ENCODE data around the gene SH3BGRL3.
"Not testable (repeated sequence)": the region's sequence is repeated elsewhere in the genome, so short reads cannot be mapped to it uniquely, and the experiment has no call there.

Gene SH3BGRL3

DNA sequence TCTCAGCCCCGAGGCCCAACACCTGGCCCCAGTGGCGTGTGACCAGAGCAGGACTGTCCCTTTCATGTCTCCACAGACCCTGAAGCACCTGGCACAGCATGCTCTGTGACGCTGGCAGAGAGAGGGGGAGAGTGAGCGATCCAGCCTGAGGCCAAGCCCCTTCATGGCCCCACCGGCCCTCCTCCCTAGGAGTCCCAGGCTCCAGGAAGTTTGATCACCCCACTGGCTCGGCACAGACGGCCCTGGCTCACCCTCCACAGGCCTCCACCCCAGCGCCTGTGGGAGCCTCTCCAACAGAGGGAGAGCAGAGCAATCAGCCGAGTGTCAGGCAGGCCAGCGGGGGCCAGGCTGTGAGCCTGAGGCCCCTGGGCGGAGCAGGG is 11.0 kb downstream of the SH3BGRL3 start:
- DNase-seq (ENCODE audit: low read depth in 2 of 2) = no peak

DNA sequence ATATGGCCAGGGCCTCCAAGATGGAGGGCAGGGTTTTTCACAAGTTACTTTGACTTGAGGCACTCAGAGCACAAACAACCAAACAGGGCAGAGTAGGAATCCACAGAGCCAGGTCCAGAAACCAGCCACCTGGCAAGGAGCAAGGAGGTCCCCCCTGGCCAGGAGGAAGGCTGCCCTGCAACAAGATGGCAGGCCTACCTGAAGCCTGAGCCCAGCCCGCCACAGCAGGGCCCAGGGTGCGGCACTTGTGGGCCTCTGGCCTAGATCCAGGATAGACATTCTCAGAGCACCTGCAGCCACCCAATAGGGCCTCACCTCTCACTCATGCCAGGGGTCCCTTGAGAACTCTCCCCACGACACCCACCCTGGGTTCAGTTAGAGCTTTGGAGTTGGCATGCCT is 11.5 kb downstream of the SH3BGRL3 start:
- no peak for DNase-seq (ENCODE audit: low read depth in 2 of 2)

DNA sequence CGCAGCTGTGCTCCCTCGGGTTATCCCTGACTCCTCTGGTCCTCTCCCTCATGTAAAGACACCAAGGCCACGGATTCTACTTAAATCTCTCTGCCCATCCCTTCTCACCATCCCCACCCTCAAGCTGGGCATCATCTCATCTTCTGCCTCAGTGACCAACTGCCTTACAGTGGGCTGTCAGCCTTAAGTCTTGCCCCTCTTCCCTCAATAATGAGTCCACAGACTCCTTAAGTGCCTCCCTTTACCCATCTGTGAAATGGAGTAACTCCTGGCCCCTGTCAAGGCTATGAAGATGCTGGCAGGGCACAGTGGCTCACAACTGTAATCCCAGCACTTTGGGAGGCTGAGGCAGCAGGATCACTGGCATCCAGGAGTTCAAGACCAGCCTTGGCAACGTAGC is 12.1 kb downstream of the SH3BGRL3 start:
- DNase-seq (ENCODE audit: low read depth in 2 of 2) = no peak

DNA sequence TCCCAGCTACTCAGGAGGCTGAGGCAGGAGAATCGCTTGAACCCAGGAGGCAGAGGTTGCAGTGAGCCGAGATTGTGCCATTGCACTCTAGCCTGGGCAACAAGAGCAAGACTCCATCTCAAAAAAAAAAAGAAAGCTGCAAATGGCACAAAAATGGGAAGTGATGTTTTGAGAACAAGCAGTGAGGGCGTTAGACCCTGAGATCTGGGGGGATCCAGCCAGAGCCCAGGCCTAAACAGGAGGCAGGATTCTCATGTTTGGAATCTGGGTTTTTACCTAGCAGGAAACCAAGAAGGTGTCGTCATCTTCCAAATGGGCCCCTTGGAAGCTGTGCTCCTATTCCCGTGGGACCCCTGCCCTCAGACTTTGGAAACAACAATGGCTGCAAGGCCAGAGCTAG is 12.8 kb downstream of the SH3BGRL3 start:
- not testable (repeated sequence) for DNase-seq (ENCODE audit: low read depth in 2 of 2)

DNA sequence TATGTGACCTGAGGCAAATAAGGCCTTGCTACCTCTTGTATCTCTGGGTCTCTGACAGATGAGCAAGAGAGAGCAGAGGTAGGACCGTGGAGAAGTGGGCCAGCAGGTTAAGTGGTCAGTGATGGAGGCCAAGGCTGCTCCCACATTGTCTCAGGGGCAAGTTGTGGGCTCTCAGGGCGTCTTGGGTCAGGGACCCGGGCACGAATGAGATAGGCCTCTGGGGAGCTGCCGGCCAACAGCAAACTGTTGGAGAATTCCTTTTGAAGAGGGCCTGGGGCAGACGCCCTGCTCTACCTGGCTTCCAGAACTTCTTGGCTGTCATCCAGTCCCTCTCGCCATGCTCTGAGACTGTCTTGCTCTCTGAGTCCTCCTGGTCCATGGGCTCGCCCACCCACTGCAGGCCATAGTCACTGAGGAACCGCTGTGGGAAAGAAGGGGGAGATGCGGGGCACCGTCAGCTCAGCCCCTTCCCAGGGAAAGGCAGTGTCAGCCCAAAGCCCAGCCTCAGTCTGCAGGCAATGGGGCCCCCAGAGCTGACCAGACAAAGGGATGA is 14.1 kb downstream of the SH3BGRL3 start:
- no peak for DNase-seq (ENCODE audit: low read depth in 2 of 2)

DNA sequence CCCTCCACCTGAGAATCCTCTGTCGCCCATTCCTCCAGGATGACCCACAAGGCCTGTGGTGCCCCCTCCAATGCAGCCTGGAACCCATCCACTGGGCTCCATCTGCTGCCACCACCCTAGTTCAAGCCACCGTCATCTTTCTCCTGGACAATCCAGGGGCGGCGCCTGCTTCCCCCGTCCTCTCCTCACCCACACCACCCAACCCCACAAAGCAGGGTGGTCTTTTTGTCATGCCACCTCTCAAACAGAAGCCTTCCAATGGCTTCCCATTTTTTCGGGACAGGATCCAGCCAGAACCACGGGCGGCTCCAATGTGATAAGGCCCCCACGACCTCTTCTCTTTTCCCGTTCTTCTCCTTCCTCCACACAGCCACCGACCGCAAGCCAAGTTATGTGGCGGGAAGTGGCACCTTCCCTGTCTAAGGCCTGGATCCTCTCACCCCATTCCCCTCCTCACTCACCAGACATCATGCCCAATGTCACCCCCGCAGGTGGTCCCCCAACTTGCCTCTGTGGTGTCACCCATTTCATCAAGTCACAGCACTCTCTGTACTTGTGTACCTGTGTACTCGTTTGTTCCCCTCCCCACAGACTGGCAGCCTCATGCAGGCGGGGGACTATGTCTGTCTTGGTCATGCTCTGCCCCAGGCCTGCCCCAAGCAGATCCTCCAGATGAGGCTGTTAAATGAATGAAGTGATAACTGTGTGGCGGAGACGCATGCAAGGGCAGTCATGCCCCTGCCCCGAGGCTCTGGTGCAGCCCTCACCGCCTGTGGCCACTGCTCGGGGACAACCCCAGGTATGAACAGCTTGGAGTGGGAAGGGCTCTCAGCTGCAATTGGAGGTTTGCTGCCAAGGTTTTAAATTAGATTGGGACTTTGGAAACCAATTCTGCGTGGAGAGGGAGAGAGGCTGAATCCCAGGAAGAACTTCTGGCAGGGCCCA is 15.6 kb downstream of the SH3BGRL3 start:
- no peak for DNase-seq (ENCODE audit: low read depth in 2 of 2)

DNA sequence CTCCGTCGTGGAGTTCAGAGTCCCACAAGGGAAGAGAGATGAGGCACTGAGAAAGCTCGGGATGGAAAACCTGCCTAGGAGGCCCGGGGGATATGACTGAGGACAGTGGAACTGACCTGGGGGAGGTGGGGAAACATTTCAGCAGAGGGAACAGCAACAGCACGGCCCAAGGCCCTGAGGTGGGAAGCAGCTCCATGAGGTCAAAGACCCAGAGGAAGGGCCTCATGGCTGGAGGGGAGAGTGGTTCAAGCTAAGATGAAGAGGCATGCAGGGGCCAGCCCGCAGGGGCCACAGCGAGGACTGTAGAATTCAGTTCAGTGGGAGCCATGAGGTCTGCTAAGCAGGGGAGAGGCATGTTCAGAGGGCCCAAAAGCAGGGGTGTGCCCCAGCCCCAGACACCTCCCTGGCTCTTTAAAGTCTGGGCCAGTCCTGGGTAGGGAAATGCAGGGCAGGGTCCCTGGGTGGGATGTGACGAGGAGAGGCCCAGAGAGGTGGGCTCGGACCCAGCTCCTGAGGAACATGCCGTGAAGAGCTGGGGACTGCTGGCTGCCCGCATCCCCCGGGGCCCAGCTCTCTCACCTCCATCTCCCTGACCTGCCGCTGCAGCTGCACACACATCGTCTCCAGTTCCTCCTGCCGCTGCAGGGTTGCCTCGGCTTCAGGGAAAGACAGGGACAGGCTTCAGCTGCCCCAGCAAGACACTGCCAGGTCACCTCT is 16.6 kb downstream of the SH3BGRL3 start:
- no peak for DNase-seq (ENCODE audit: low read depth in 2 of 2)

DNA sequence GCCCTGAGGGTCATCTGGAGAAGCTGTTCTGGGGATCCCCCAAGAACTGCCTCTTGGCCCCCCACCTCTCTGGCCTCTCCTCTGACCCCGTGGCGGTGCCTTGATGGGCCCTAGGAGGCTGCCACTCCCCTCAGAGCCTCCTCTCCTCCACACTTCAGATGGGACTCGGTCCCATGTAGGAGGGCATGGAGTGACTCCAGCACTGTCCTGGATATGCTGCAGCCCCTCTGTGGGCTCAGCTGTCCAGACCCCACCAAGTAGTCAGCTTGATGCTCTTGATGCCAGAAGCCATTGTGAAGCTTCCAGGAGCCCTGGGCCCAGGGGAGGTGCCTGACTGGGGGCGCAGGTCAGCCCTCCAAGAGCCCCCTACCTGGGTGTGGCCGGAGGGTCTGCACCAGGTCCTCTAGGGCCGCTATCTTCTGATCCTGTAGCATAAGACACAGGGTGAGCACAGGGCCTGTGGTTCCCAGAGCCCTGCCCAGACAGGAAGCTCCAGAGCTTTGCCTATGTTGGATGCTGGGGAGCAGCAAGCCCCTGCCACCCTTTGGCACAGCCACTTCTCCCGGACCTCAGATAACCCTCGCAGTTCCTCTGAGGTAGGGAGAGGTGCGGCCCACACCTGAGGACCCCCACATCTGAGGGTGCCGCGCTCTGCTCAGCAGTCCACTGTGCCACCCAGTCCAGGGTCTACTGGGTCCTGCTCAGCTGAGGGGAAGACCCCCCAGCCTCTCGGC is 17.3 kb downstream of the SH3BGRL3 start:
- no peak for DNase-seq (ENCODE audit: low read depth in 2 of 2)

DNA sequence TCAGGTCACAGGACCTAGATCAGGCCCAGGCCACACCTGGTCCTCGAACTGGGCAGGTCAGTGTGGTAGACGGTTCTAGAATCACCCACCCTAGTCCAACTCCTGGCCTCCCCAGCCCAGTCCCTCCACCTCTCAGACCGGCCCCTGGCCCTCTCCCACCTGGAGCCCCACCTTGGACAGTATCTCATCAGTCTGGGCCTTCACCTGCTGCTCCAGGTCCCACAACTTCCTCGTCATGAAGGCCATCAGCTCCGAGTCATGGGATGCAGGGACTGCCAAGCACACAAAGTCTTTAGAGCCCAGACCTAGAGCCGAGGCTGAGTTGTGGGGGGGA is 17.9 kb downstream of the SH3BGRL3 start:
- no peak for DNase-seq (ENCODE audit: low read depth in 2 of 2)

DNA sequence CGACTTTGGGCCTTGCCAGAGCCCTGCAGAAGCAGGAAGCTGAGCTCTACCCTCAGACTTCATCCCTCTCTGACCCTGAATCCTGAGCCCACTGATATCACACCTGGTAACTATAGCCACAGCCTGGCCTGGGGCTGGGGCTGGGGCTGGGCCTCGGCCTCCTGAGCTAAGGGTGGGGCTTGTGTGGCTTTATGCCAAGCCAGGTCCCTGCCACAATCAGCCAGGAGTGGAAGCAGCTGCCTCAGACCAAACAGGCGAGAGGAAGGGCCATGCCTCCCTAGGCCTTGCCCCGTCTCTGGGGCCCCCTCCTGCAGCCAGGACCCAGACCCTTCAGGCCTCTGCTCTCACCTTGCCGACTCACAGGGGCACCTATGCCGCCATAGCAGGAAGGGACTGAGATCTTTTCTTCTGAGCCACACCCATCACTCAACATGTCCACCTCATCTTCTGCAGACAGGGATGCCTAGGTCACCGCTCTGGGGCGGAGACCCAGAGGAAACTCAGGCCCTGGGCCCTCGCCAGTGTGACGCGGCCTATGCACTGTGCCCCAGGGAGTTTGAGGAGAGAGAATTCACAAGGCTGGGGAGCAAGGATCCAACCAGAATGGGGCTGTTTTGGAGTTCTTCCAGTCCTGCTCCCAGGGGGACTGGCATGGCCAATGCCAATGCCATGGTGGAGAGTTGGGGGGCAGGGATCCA is 20.8 kb downstream of the SH3BGRL3 start:
- no peak for DNase-seq (ENCODE audit: low read depth in 2 of 2)

DNA sequence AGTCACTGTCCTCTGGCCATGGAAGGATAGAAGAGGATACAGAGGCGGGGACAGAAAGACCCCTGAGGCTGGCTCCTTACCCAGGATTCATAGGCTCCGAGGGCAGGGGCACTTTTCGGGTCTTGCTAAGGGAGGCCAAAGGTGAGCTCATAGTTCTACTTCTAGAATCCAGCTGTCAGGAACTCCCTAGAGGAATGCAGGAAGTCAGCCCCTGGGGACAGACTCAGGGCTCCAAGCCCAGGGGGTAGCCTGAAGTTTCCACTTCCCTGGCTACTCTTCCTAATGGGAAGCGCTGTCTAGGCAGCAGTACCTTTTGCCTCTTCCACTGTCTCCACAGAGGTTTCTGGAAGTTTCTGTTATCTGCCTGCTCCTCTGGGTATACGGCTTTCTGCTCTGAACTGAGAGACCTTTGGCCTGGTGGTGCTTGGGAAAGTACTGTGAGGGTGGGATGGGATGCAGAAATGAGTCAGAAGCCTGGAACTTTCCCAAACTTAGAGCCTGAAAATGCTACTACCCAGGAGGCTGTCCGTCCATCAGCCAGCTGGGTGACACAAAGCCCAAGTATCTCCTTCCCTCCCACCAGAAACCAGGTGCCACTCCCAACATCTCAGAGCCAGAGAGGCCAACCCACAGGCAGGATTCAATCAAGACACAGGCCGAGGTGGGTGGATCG is 23.0 kb downstream of the SH3BGRL3 start:
- DNase-seq (ENCODE audit: low read depth in 2 of 2) = no peak

DNA sequence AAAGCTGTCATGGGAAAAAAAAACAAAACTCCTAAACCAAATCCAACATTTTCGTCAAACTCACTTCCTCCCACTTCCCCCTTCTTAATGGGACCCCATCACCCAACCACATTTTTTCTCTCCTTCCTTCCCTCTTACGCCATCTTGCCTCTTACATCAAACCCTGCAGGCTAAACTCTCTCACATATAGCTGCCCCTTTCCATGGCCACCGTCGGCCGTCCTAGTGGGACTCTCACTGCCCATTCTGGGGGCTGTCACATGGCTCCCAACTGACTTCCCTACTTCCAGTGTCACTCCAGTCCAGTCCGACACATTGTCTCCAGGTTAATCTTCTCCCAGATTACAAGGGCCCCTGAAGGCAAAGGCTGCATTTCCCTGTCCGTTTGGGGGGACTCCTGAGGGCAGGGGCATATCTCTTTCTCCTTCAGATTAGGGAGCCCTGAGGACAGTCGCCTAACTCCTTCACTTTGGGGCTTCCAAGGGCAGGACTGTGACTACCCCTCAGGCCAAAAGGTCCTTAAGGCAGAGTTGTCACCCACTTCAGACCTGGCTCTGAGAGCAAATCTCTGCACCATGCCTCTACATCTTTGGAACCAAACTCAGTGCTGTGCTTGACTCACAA is 25.9 kb downstream of the SH3BGRL3 start:
- DNase-seq (ENCODE audit: low read depth in 2 of 2) = no peak

DNA sequence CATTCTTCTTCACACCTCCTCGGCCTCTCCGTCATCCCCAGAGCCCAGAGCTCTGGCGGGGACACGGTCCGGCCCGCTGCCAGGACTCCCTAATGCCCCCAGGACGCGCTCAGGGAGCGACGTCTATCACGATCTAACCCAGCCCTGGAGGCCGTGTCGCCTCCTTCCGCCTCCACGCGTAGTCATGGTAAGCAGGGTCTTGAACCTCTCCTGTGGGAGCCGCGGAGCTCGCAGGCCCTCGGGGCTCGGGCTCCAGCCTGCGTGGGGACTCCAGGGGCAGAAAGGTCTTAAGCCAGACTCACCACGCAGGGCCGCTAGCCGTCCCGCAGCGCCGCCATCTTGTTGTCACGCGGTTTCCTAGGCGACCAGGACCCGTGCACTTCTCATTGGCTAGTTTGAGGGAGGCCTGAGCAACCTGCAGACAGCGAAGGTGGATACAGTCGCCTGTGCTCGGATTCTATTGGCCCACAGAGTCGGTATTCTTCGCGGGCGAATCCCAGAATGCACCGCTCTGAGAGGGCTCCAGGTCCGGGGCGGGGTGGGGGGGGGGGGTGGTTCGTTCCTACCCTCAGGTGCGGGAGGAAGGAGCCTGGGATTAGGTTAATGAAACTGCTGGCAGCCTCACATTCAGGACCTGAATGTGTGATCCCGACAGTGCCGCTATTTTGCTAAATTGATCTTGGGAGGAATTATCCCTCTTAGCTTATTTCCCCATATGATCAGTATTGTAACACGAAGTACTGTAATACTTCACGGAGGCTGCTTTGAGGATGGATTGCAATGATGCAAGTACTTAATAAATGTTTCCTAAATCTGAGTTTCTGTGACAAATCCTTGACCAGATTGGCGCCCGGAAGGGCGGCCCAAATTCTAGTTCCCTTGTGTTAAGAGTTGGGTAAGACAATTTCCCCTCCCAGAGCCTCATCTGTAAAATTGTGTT is 26.7 kb downstream of the SH3BGRL3 start, which contains the start of gene UBXN11:
TSS of gene UBXN11 (minus strand) at position 347 of the 940 bp plus-strand sequence. CDS start 3,753 bp downstream, outside the sequence.
- DNase-seq (ENCODE audit: low read depth in 2 of 2) = peak; percentile 88 to 89

DNA sequence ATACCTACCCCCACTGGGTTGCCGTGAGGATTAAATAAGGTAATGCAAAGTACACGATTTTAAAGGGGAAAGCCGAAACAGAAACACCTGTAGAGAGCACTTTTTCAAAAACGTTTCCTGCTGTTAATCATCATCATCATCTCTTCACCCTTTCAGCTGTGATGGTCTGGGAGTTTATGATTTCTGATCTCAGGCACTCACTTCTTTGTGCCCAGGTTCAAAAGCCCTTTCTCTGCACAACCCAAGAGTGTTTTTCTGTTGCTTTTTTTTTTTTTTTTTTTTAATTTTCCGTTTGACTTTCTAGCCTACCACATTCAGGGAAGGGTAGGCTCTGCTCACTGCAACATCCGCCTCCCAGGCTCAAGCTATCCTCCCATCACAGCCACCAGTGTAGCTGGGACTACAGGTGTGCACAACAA is 27.5 kb downstream of the SH3BGRL3 start:
- no peak for DNase-seq (ENCODE audit: low read depth in 2 of 2)

DNA sequence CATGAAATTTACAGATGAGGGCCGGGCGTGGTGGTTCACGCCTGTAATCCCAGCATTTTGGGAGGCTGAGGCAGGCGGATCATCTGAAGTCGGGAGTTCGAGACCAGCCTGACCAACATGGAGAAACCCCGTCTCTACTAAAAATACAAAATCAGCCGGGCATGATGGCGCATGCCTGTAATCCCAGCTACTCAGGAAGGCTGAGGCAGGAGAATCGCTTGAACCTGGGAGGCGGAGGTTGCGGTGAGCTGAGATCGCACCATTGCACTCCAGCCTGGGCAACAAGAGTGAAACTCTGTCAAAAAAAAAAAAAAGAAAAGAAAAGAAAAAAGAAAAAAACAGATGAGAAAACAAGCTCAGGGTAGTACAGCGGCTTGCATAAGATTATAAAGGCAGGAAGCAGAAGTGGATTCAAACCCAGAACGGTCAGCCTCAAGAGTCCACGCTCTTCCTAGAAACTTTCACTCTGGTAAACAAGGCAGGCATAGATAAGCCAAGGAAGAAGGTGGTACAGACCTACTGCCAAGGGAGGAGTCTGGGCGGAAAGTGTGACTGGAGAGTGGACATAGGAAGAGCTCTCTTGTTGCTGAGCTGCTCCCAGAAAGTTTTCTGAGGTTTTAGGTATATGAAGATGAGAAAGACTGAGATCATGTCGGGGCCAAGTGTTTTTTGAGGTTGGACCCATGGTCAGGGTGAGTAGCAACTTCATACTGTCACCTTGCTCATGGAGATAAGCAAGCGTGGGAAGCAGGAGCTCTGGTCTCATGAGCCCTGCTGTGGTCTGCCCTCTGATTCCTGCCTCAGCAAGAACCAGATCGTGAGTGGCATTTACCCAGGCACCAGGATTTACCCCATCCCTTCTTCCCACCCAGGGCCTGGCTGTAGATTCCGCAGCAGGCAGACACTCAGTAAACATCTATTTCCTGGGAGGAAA is 28.3 kb downstream of the SH3BGRL3 start:
- DNase-seq (ENCODE audit: low read depth in 2 of 2) = not testable (repeated sequence)

DNA sequence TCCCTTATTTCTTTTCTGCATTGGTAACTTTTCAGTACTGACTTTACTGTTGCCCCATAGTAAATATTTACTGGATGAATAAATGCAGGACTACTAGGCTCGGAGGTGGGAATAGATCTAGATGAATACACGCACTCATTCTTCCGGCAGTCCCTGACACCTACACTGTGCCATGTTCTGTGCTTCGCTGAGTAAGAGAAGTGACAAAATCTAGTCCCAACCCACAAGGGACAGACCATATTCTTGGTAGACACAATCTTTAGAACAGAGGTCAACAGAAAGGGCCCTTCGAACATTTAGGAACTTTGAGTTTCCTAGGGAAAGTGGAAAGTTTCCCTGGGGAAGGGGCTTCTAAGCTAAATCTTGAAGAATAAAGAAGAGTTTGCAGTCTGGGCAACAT is 34.6 kb downstream of the SH3BGRL3 start:
- no peak for DNase-seq (ENCODE audit: low read depth in 2 of 2)

DNA sequence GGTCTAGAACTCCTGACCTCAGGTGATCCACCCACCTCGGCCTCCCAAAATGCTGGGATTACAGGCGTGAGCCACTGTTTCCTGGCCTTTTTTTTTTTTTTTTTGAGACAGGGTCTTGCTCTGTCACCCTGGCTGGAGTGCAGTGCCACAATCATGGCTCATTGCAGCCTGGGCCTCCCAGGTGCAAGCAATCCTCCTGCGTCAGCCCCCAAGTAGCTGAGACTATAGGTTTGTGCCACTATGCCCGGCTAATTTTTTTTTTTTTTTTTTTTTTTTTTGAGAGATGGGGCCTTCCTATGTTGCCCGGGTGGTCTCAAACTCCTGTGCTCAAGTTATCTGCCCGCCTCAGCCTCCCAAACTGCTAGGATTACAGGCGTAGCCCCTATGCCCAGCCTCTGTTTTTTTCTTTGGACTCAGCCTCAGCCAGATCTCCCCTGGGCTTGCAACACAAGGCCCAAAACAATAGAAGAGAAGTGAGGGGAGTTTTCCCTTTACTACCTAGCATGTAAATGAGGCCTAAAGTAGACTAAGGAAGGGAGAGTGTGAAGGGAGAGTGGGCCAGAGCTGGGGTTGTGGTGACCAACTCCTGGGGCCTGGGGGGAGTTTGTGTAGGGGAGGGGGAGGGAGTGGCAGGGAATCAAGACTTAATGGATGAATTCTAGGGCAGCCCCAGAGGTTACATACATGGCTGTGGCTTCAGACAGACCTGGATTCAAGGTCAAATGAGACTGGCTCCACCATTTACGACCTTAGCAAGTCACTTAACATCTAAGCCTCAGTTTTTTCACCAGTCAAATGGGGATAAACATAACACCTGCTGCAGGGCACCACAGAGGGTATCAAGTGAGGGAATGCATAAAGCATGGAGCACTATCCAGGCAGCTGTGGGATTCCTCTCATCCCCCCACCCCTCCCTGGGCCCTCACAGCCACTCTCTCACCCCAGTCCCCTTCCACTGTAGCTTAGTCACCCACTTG is 36.3 kb downstream of the SH3BGRL3 start:
- DNase-seq (ENCODE audit: low read depth in 2 of 2) = no peak
